Stimulated activated CD8-positive, alpha-beta memory T cell treated with anti-CD3 and anti-CD28 coated beads, Interleukin-4, amount 100 ng/mL, for 1 hour (primary cell): Measurements from ENCODE around the gene ERGIC2.

ENCODE experiments used
- DNase-seq, 2 donors: peaks; one replicate each; pipeline ENCODE4 v3.0.0-alpha.2; 2020; ENCODE audit warnings: low read depth in 2 of 2, low spot score in 1 of 2

The ERGIC2 gene

GRCh38 chr12:29374913-29375312 is 6.1 kb downstream of the ERGIC2 start:
- DNase-seq: no peak

- no peak for DNase-seq
These were observed 7.0 kb downstream of the ERGIC2 start for GRCh38 chr12:29374012-29374411.

- no peak for DNase-seq
These were observed 15.9 kb downstream of the ERGIC2 start for GRCh38 chr12:29365091-29365490.

- no peak for DNase-seq
These were observed 26.0 kb downstream of the ERGIC2 start for GRCh38 chr12:29354954-29355353.

- DNase-seq: no peak
These were observed 30.9 kb downstream of the ERGIC2 start for GRCh38 chr12:29350080-29350479.

- no peak for DNase-seq
These were observed 34.1 kb downstream of the ERGIC2 start for GRCh38 chr12:29346769-29347421.

GRCh38 chr12:29343022-29343799 is 37.8 kb downstream of the ERGIC2 start:
- no peak for DNase-seq

- DNase-seq: no peak
These were observed 43.6 kb downstream of the ERGIC2 start for GRCh38 chr12:29337325-29337724.

GRCh38 chr12:29334937-29335336 is 46.0 kb downstream of the ERGIC2 start:
- DNase-seq: no peak

- no peak for DNase-seq
These were observed 47.8 kb downstream of the ERGIC2 start for GRCh38 chr12:29333178-29333577.

GRCh38 chr12:29329411-29329810 is 51.6 kb downstream of the ERGIC2 start:
- DNase-seq: no peak

- DNase-seq: no peak
These were observed 58.8 kb downstream of the ERGIC2 start for GRCh38 chr12:29322157-29322556.

GRCh38 chr12:29320295-29321085 is 60.5 kb downstream of the ERGIC2 start:
- DNase-seq: no peak

GRCh38 chr12:29317556-29318363 is 63.2 kb downstream of the ERGIC2 start:
- peak in 1 of 2 donors; percentile 10 for DNase-seq

GRCh38 chr12:29316752-29317151 is 64.2 kb downstream of the ERGIC2 start:
- DNase-seq: no peak

GRCh38 chr12:29314416-29314815 is 66.6 kb downstream of the ERGIC2 start:
- no peak for DNase-seq

GRCh38 chr12:29310899-29311298 is 70.1 kb downstream of the ERGIC2 start:
- DNase-seq: no peak

GRCh38 chr12:29309320-29309902 is 71.6 kb downstream of the ERGIC2 start:
- no peak for DNase-seq

GRCh38 chr12:29306682-29307081 is 74.3 kb downstream of the ERGIC2 start:
- DNase-seq: no peak

GRCh38 chr12:29306266-29306665 is 74.7 kb downstream of the ERGIC2 start:
- DNase-seq: no peak

- DNase-seq: no peak
These were observed 76.6 kb downstream of the ERGIC2 start for GRCh38 chr12:29304388-29304787.
